Fibroblast of skin of left quadriceps (primary cell): ENCODE data around the gene DPP6.

Experiments
- DNase-seq, 2 experiments: peaks; one replicate each; pipeline ENCODE4 v3.0.0-alpha.2; 2013; ENCODE audit warnings: low read depth in 2 of 2

Gene DPP6

DNA sequence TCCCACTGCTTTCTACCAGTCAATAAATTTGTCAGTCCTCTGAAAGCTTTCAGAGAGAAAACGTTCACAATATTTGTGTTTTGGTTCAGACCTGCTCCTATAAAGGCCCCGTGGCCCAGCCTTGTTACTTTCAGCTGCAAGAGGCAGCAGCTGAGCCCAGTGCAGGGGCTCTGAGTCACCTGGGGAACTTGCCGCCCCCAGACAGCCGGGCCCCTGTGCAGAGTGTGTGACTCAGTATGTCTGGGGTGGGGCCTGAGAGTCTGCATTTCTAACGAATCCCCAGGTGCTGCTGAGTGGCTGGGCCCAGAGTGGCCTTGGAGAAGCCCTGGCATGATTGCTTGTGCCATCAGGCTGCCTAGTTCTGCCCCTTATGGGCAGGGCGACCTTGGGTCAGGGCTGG, 647.2 kb downstream of the DPP6 start:
- DNase-seq = no peak

DNA sequence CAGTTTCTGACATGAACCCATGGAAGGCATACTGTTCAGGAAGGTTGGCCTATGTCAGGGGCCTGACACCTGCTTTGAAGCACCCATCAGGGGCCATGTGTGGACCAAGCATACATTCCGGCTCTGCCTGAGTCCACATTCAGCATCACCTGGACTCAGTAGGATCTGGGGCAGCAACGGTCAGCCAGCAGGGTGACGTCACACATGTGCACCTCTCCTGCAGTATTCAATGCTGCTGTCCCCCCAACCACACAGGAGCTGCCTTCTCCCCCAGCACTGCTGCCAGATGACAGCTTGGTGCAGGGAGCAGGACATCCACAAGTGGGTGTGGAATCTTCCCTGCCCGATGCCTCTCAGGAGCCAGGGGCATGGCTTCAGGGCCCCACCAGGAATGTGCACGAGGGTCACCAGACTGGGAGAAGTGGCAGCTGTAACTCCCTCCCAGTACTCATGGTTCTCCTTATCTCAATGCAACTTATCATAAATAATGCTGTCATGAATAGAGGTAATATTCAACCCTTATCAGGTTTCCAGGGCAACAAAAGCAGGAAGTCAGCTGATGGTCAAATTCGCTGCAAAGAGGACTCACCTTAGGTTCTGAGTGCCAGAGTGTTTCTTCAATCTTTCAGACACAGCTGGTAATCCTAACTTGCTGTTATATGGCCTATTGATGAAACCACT, 657.8 kb downstream of the DPP6 start:
- DNase-seq = no peak

DNA sequence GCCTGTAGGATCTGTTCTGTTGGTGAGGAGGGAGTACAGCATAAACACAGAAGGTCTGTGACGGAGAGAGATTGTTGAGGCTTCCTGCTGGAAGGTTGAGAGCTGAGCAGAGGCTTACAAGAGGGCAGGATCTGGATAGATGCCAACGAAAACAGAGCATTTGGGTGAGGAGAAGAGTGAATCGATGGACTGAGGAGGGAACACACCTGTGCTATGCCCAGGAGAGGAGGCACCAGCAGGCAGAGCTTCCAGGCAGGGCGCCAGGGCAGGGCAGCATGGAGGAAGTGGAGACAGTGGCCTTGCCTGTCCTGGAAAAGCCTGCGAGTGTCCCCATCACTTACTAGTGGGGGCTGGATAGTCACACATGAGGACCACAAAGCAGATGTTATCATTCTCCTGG, 667.8 kb downstream of the DPP6 start:
- no peak for DNase-seq

DNA sequence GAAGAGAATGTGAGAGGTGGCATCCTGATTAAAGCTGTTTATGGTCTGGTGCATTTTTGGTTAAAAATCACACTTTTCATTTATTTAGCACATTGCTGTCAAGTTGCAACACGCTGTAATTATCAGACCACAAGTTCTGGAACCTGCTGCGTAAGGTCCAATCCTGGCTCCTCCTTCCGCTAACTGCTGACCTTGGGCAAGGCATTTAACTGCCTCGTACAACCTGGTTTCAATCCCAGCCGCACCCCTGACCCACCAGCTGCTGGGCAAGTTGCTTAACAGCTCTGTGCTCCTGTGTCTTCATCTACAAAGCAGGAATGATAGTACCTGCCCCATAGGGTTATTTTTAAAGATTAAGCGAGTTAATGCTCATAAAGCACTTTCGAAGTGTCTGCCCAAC, 668.9 kb downstream of the DPP6 start:
- no peak for DNase-seq

- no peak for DNase-seq
Measured at GRCh38 chr7:154726368-154726767, 674.2 kb downstream of the DPP6 start.

- no peak for DNase-seq
Measured at GRCh38 chr7:154729056-154729455, 676.9 kb downstream of the DPP6 start.

GRCh38 chr7:154735766-154736165, 683.6 kb downstream of the DPP6 start:
- no peak for DNase-seq

- DNase-seq = no peak
Measured at GRCh38 chr7:154736389-154736788, 684.2 kb downstream of the DPP6 start.

DNA sequence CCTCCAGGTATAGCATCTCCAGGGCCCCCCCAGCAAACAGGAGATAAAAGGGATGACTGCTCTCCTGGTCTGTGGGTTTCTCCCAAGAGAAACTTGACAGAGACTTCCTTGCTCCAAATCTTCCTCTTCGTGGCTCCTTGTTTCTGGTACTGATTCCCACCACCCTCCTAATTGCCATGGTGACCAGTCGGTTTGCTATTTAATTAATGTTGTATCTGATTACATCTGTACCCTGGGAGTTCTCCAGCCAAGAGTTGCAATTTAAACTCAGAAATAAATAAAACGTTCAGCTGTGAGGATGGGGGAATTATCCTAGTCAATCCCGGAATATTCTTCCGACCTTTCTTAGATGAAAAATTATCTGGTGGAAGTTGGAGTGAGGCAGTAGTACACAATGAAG, 686.0 kb downstream of the DPP6 start:
- no peak for DNase-seq

- no peak for DNase-seq
Measured at GRCh38 chr7:154741131-154741530, 688.9 kb downstream of the DPP6 start.

GRCh38 chr7:154743206-154743605, 691.0 kb downstream of the DPP6 start:
- DNase-seq = no peak

GRCh38 chr7:154744256-154744860, 692.2 kb downstream of the DPP6 start:
- DNase-seq = no peak

GRCh38 chr7:154744861-154745258, 692.7 kb downstream of the DPP6 start:
- no peak for DNase-seq

DNA sequence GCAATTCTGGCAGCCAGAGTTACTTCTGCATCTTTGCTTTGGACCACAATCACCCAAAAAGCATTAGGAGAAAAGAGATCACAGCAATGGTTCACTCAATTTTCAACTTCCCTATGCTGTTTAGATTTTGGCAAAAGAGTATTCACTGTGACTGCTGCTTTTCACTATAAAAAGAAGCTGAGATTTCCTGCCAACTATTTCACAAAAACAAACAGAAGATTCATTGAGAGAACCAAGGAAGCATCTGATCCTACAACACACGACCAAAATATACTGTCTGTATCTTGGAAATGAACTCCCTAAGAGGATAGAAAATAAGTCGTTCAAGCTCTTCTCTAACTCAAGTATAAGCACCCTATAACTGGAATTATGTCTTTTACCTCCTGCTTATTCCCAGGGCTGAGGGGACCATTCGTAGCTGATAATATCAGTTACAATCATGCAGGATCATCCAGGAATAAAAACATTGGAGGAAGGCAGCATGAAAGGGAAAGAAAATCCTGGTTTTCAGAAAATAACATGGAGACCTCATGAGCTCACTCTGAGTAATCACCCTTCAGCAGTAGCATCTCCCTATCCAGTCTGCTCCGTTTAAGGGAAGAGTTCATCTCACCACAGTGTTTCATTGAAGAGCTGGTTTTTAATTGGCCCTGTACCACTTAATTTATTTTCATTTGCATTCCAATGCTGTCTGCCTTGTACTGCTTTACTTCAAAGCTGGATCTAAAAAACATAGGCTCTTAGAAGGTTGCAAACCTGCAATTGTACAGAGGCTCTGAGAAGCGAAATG, 694.6 kb downstream of the DPP6 start:
- DNase-seq = no peak

DNA sequence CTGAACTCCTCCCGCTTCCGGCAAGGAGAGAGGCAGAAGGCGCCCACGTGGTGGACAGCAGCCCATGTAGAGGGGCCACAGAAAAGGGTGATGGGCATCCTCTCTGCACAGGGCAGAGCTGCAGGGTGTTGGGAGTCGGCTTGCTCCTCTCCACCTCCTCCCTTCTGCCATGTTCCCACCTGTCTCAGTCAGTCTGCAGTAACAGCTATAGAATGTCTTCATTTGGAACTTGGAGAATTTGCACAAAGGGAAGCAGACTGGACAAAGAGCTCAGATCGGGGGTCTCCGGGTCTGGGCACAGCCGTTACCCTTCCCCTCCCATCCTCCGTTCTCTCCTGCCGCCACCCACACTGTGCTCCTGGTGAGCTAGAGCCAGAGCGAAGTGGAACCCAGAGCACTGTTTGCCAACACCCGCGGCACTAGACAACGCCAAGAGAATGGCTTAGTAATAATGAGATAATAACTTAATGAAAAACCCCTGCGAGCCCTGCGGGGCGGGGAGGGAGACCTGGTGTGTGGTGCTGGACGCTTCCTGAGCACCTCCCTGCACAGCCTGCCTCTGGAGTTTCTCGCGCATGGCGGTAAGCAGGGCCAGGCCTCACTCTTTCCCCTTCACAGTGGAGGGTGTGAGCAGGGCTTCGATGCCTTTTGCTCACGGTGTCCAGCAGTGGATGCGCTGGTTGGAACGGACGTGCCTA, 696.0 kb downstream of the DPP6 start:
- DNase-seq = no peak

DNA sequence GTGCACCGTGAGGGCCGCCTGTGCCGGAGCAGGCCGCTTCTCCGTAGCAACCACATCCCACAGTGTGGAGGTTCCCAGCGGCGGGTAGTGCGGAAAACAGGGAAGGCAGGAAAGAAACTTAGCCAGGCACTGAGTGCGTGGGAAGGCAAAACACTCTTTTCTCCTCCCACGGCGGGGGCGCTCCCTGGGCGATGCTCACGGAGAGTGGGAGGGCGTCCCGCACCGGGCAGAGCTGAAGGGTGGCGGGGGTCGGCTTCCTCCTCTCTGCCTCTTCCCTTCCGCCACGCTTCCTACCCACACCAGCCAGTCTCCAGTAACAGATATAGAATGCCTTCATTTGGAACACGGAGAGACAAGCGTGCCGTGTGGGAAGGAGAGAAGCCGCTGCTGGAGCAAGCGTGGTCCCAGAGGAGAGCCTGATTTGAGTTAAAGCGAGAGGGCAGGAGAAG, 698.2 kb downstream of the DPP6 start:
- DNase-seq = no peak

DNA sequence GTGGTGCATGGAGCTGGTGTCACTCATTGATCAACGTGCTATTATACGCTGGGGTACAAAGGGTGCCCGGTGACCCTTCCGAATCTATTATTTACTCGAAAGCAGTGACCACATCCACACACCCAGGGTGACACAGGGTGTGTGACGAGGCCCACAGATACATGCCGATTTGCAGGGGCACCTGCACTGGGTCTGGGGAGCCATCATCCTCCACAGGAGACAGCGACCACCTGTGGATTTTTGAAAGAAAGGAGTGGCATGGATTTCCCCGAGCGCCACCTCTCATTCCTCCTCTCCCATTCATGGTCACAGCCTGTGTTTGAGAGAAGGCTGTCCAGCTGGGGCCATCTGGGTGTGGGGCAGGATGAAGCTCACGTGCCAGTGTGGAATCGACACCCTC, 701.0 kb downstream of the DPP6 start:
- DNase-seq = no peak

- no peak for DNase-seq
Measured at GRCh38 chr7:154757756-154758155, 705.6 kb downstream of the DPP6 start.

GRCh38 chr7:154759989-154760388, 707.8 kb downstream of the DPP6 start:
- no peak for DNase-seq

DNA sequence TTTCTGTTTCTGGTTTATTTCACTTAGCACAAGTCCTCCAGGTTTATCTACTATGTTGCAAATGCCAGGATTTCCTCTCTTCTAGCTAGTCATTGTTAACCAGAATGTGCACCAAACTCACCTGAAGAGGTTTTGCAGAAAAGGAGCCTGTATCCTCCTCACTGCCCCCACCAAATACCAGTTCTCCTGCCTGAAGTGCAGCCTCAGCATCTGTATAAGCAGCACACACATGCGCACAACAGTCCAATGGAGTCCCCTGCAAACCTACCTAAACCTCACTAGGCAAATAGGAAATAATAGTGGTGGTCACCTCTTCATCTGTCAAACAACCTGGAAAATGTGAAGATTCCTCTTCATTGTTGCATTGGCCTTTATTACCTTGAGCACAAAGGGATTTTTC, 712.9 kb downstream of the DPP6 start:
- no peak for DNase-seq

GRCh38 chr7:154767142-154767541, 714.9 kb downstream of the DPP6 start:
- no peak for DNase-seq

GRCh38 chr7:154767821-154768415, 715.7 kb downstream of the DPP6 start:
- no peak for DNase-seq
